ENCODE results near the gene SYCP2.

Gene SYCP2

GRCh38 chr20:59829054-59829785 is 104.2 kb downstream of the SYCP2 start:
- no peak for DNase-seq
- no peaks in the 10 kb centered on the region for H3K4me1 ChIP-seq (ENCODE audit: control insufficient read depth, insufficient read depth, low read depth, low read length)
- no peaks in the 10 kb centered on the region for H3K36me3 ChIP-seq (ENCODE audit: control insufficient read depth in 1 of 2, insufficient read depth in 2 of 2, low read depth in 1 of 2, low read length in 2 of 2)
- 72% methylated on average over 19 of the region's 19 CpGs for WGBS
- no peaks in the 10 kb centered on the region for H3K9me3 ChIP-seq (ENCODE audit: control insufficient read depth, low read length)
- peaks cover 0 to 51% of the 10 kb centered on the region in 2 experiments for H3K27me3 ChIP-seq (ENCODE audit: control insufficient read depth in 1 of 2, insufficient read depth in 1 of 2, low read length in 2 of 2)
- H2BK15ac ChIP-seq (ENCODE audit: low read depth, poor library complexity, severe bottlenecking): no peak overlapping the region
- no peak overlapping the region for H2AK5ac ChIP-seq (ENCODE audit: low read length, severe bottlenecking)
- no peak overlapping the region for H3K4me3 ChIP-seq (ENCODE audit: insufficient read depth in 1 of 2, low read depth in 1 of 2, low read length in 2 of 2)
- no peaks in the 10 kb centered on the region for H3K79me1 ChIP-seq (replicated peaks; ENCODE audit: low read length, poor library complexity, severe bottlenecking)
- no peak overlapping the region for H4K8ac ChIP-seq (ENCODE audit: low read length)
- no peak overlapping the region for H2BK120ac ChIP-seq (ENCODE audit: low read depth, low read length)
- H3K27ac ChIP-seq (ENCODE audit: low read length, poor library complexity, severe bottlenecking): no peak overlapping the region
- H3K4ac ChIP-seq (ENCODE audit: low read depth in 1 of 2, low read length in 2 of 2): no peak overlapping the region
- no peak overlapping the region for H2BK5ac ChIP-seq (ENCODE audit: low read depth, low read length, poor library complexity, severe bottlenecking)
- no peak overlapping the region for H3K9ac ChIP-seq (ENCODE audit: low read length)
- no peak overlapping the region for H3K14ac ChIP-seq (ENCODE audit: low read length in 2 of 2)
- H3K18ac ChIP-seq (ENCODE audit: low read depth in 1 of 2, low read length in 2 of 2): no peak overlapping the region
- H3K4me2 ChIP-seq (ENCODE audit: low read length, poor library complexity, severe bottlenecking): no peak overlapping the region
- no peak overlapping the region for H2BK12ac ChIP-seq (ENCODE audit: low read length in 2 of 2)
- H4K91ac ChIP-seq (ENCODE audit: low read length): no peak overlapping the region
- H2AFZ ChIP-seq (ENCODE audit: low read depth, low read length): no peak overlapping the region
- no peak overlapping the region for H3K23ac ChIP-seq (ENCODE audit: low read length in 2 of 2)

GRCh38 chr20:59828125-59829053 is 105.0 kb downstream of the SYCP2 start:
- no peak overlapping the region for H3K4me3 ChIP-seq (ENCODE audit: insufficient read depth in 1 of 2, low read depth in 1 of 2, low read length in 2 of 2)
- no peak overlapping the region for H2BK15ac ChIP-seq (ENCODE audit: low read depth, poor library complexity, severe bottlenecking)
- H3K79me1 ChIP-seq (replicated peaks; ENCODE audit: low read length, poor library complexity, severe bottlenecking): no peaks in the 10 kb centered on the region
- H3K27ac ChIP-seq (ENCODE audit: low read length, poor library complexity, severe bottlenecking): no peak overlapping the region
- H3K14ac ChIP-seq (ENCODE audit: low read length in 2 of 2): no peak overlapping the region
- H3K27me3 ChIP-seq (ENCODE audit: control insufficient read depth in 1 of 2, insufficient read depth in 1 of 2, low read length in 2 of 2): peaks cover 0 to 44% of the 10 kb centered on the region in 2 experiments
- H3K4me1 ChIP-seq (ENCODE audit: control insufficient read depth, insufficient read depth, low read depth, low read length): no peaks in the 10 kb centered on the region
- H4K91ac ChIP-seq (ENCODE audit: low read length): no peak overlapping the region
- H3K18ac ChIP-seq (ENCODE audit: low read depth in 1 of 2, low read length in 2 of 2): no peak overlapping the region
- H3K9me3 ChIP-seq (ENCODE audit: control insufficient read depth, low read length): no peaks in the 10 kb centered on the region
- H2BK12ac ChIP-seq (ENCODE audit: low read length in 2 of 2): no peak overlapping the region
- no peak overlapping the region for H3K4me2 ChIP-seq (ENCODE audit: low read length, poor library complexity, severe bottlenecking)
- H3K23ac ChIP-seq (ENCODE audit: low read length in 2 of 2): no peak overlapping the region
- H2BK120ac ChIP-seq (ENCODE audit: low read depth, low read length): no peak overlapping the region
- H3K4ac ChIP-seq (ENCODE audit: low read depth in 1 of 2, low read length in 2 of 2): no peak overlapping the region
- 75% methylated on average over 13 of the region's 15 CpGs for WGBS
- no peak overlapping the region for H2AK5ac ChIP-seq (ENCODE audit: low read length, severe bottlenecking)
- H2AFZ ChIP-seq (ENCODE audit: low read depth, low read length): no peak overlapping the region
- H4K8ac ChIP-seq (ENCODE audit: low read length): no peak overlapping the region
- no peak overlapping the region for H2BK5ac ChIP-seq (ENCODE audit: low read depth, low read length, poor library complexity, severe bottlenecking)
- no peak overlapping the region for H3K9ac ChIP-seq (ENCODE audit: low read length)
- no peaks in the 10 kb centered on the region for H3K36me3 ChIP-seq (ENCODE audit: control insufficient read depth in 1 of 2, insufficient read depth in 2 of 2, low read depth in 1 of 2, low read length in 2 of 2)
- no peak for DNase-seq

DNA sequence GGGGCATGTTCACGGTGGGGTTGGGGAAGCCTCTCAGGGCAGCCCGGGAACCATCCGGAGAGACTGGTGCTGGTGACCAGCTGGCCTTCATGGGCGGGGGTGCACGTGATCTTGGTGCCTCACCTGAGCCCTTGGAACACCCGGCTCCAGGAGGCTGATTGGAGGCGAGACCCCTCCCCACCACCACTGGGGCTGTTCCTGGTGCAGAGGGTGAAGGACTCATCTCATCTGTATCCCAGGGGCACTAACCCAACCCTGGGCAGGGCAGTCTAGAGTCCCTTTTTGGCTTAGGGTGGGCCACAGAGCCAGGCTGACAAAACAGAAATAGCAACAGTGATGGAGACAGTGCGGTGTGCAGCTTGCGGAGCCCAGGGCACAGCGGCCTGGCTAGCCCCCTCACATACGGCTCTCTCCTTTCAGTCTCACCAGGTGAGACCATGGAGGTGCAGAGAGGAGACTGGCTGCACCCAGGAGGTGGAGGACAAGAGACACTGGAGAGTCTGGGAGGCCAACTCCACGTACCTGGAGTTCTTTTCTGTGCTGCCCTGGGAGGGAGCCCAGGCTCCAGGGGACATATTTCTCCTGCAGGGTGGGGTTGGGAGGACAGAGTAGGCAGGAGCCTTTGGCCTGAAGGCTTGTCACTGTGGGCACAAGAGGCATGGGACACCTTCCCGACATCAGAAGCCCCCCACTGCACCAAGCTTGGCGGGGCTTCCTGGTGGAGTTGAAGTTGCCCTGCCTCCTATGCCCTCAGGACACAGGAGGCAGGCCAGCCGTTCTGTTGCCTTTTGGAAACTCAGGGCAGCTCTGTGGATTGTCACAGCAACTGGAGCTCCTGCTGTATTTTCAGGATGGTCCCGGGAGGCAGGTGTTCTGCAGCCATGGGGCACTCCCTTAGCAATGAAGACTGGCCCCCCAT is 106.0 kb downstream of the SYCP2 start:
- no peak overlapping the region for H4K8ac ChIP-seq (ENCODE audit: low read length)
- H2AFZ ChIP-seq (ENCODE audit: low read depth, low read length): no peak overlapping the region
- no peak overlapping the region for H2AK5ac ChIP-seq (ENCODE audit: low read length, severe bottlenecking)
- H3K4me2 ChIP-seq (ENCODE audit: low read length, poor library complexity, severe bottlenecking): no peak overlapping the region
- H3K79me1 ChIP-seq (replicated peaks; ENCODE audit: low read length, poor library complexity, severe bottlenecking): no peaks in the 10 kb centered on the region
- H3K4me3 ChIP-seq (ENCODE audit: insufficient read depth in 1 of 2, low read depth in 1 of 2, low read length in 2 of 2): no peak overlapping the region
- DNase-seq: no peak
- no peak overlapping the region for H3K4ac ChIP-seq (ENCODE audit: low read depth in 1 of 2, low read length in 2 of 2)
- WGBS: 68% methylated on average over 15 of the region's 16 CpGs
- H3K4me1 ChIP-seq (ENCODE audit: control insufficient read depth, insufficient read depth, low read depth, low read length): no peaks in the 10 kb centered on the region
- H2BK5ac ChIP-seq (ENCODE audit: low read depth, low read length, poor library complexity, severe bottlenecking): no peak overlapping the region
- no peak overlapping the region for H2BK12ac ChIP-seq (ENCODE audit: low read length in 2 of 2)
- no peak overlapping the region for H4K91ac ChIP-seq (ENCODE audit: low read length)
- H2BK15ac ChIP-seq (ENCODE audit: low read depth, poor library complexity, severe bottlenecking): no peak overlapping the region
- H3K27ac ChIP-seq (ENCODE audit: low read length, poor library complexity, severe bottlenecking): no peak overlapping the region
- H3K9ac ChIP-seq (ENCODE audit: low read length): no peak overlapping the region
- no peak overlapping the region for H3K14ac ChIP-seq (ENCODE audit: low read length in 2 of 2)
- H3K18ac ChIP-seq (ENCODE audit: low read depth in 1 of 2, low read length in 2 of 2): no peak overlapping the region
- H3K9me3 ChIP-seq (ENCODE audit: control insufficient read depth, low read length): no peaks in the 10 kb centered on the region
- no peaks in the 10 kb centered on the region for H3K36me3 ChIP-seq (ENCODE audit: control insufficient read depth in 1 of 2, insufficient read depth in 2 of 2, low read depth in 1 of 2, low read length in 2 of 2)
- H3K23ac ChIP-seq (ENCODE audit: low read length in 2 of 2): no peak overlapping the region
- H3K27me3 ChIP-seq (ENCODE audit: control insufficient read depth in 1 of 2, insufficient read depth in 1 of 2, low read length in 2 of 2): peaks cover 0 to 42% of the 10 kb centered on the region in 2 experiments
- H2BK120ac ChIP-seq (ENCODE audit: low read depth, low read length): no peak overlapping the region

Measured in mesenchymal stem cell (in vitro differentiated cells and primary cell).